GM19452 (cell line): ENCODE data around the gene ING3.

Experiments
- ATAC-seq: cut with Tn5 transposase; IDR thresholded peaks from one replicate; pipeline ENCODE4 v1.9.1; 2021; ENCODE audit not compliant: unreplicated experiment

The ING3 gene

DNA sequence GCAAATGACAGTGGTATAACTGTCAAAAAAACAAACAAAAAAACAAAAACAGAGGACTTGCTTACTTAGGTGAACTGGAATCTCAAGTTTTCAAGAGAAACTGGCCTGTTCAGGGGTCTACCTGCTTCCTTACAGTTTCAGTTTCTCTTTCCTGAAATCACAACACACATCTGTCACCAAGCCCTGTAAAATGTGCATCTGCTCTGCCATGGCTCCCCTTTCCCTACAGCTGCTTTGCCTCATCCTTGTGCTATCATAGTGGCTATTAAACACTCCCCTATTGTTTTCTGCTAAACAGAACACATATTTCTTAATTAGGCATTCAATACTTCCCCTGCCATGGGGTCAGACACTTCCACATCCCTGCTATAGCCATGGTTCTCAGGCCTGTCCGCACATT lies 75.6 kb downstream of the ING3 start:
- ATAC-seq, result no peak

DNA sequence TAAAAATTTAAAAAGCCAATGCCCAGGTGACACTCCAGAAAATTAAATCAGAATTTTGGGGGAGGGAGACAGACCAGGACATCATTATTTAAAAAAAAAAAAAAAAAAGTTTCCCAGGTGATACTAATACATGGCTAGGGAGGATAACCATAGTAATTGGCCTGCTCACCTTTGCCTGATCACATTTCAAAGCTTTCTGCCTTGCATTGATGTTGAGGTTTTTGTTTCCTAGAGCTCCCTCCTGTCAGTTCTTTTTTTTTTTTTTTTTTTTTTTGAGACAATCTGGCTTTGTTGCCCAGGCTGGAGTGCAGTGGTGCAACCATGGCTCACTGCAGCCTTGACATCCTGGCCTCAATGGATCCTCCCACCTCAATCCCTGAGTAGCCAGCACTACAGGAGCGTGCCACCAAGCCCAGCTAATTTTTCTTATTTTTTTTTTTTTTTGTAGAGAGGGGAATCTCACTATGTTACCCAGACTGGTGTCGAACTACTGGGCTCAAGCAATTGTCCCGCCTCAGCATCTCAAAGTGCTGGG lies 76.1 kb downstream of the ING3 start:
- ATAC-seq, result no peak
